HEK293 (cell line): ENCODE measurements around the gene STX2.

Experiments
- CTCF ChIA-PET: fragments of 350-600 bp; formaldehyde crosslinking; extraction: SDS; loops from one replicate; lab custom pipeline; 2021; ENCODE audit warnings: antibody characterized with exemption; lab: Yijun Ruan, JAX
- POLR2A ChIA-PET: fragments of 300-600 bp; formaldehyde crosslinking; extraction: SDS; loops from one replicate; lab custom pipeline; 2020; ENCODE audit warnings: antibody characterized with exemption, inconsistent platforms; lab: Yijun Ruan, JAX
- H3K27ac ChIP-seq: fragments of 200-500 bp; sonication (Bioruptor generic); 2 replicates; pipeline ENCODE4 v1.5.1; 2014; ENCODE audit warnings: low read depth, low read length, control low read depth, inconsistent platforms; ENCODE audit errors: extremely low read depth
- H3K36me3 ChIP-seq, 2 experiments: fragments of 200-500 bp in 1 of 2; sonication (Bioruptor generic) in 1 of 2; 1 replicate in 1 of 2; 2 replicates in 1 of 2; pipeline ENCODE4 v1.5.1; 2014 to 2017; ENCODE audit warnings: inconsistent platforms in 2 of 2, low read length in 2 of 2; ENCODE audit not compliant: control insufficient read depth in 2 of 2, insufficient read depth in 1 of 2
- H3K4me1 ChIP-seq: fragments of 200-500 bp; sonication (Bioruptor generic); 2 replicates; pipeline ENCODE4 v1.5.1; 2014; ENCODE audit warnings: mild to moderate bottlenecking, low read length, inconsistent platforms; ENCODE audit not compliant: control insufficient read depth, insufficient read depth
- H3K4me3 ChIP-seq: 2 replicates; pipeline ENCODE4 v1.5.1; 2011; ENCODE audit warnings: low read depth, mild to moderate bottlenecking, control low read depth, low read length, moderate library complexity
- H3K9me3 ChIP-seq: fragments of 200-500 bp; sonication (Bioruptor generic); 2 replicates; pipeline ENCODE4 v1.5.1; 2014; ENCODE audit warnings: low read depth, low read length, inconsistent platforms; ENCODE audit not compliant: control insufficient read depth, insufficient read depth
- ATF2 ChIP-seq: fragments of 450-650 bp; formaldehyde crosslinking; IDR thresholded peaks from 2 replicates; pipeline ENCODE4 v1.5.1; 2016; ENCODE audit warnings: missing biosample characterization, missing genetic modification characterization, low read depth
- BCL6B ChIP-seq: fragments of 450-650 bp; formaldehyde crosslinking; IDR thresholded peaks from 2 replicates; pipeline ENCODE4 v1.5.1; 2017; ENCODE audit warnings: missing biosample characterization, missing genetic modification characterization
- KLF10 ChIP-seq: fragments of 450-650 bp; IDR thresholded peaks from 2 replicates; pipeline ENCODE4 v1.5.1; 2018; ENCODE audit warnings: missing biosample characterization, mild to moderate bottlenecking, missing genetic modification characterization
- SCRT2 ChIP-seq: fragments of 450-650 bp; formaldehyde crosslinking; IDR thresholded peaks from 2 replicates; pipeline ENCODE4 v1.5.1; 2016; ENCODE audit warnings: missing biosample characterization, missing genetic modification characterization
- TRIM28 ChIP-seq: IDR thresholded peaks from 2 replicates; pipeline ENCODE4 v1.6.1; 2011; ENCODE audit warnings: low read length, control low read depth, borderline replicate concordance
- YY2 ChIP-seq: fragments of 450-650 bp; formaldehyde crosslinking; IDR thresholded peaks from 2 replicates; pipeline ENCODE4 v1.5.1; 2016; ENCODE audit warnings: missing biosample characterization, missing genetic modification characterization
- ZBTB48 ChIP-seq: fragments of 450-650 bp; formaldehyde crosslinking; IDR thresholded peaks from 2 replicates; pipeline ENCODE4 v1.5.1; 2016; ENCODE audit warnings: missing biosample characterization, missing genetic modification characterization
- ZFP69B ChIP-seq: fragments of 450-650 bp; formaldehyde crosslinking; IDR thresholded peaks from 2 replicates; pipeline ENCODE4 v1.5.1; 2016; ENCODE audit warnings: missing biosample characterization, missing genetic modification characterization
- ZIC2 ChIP-seq: fragments of 450-650 bp; formaldehyde crosslinking; IDR thresholded peaks from 2 replicates; pipeline ENCODE4 v1.5.1; 2016; ENCODE audit warnings: missing biosample characterization, missing genetic modification characterization
- ZNF121 ChIP-seq: fragments of 450-650 bp; formaldehyde crosslinking; IDR thresholded peaks from 2 replicates; pipeline ENCODE4 v1.5.1; 2016; ENCODE audit warnings: missing biosample characterization, missing genetic modification characterization
- ZNF274 ChIP-seq, 2 experiments: fragments of 200-500 bp in 1 of 2; fragments of 450-650 bp in 1 of 2; sonication (Bioruptor generic) in 1 of 2; formaldehyde crosslinking in 1 of 2; IDR thresholded peaks; 2 replicates each; pipeline versions ENCODE4 v1.5.1 to v1.6.1; 2014 to 2016; ENCODE audit warnings: borderline replicate concordance in 1 of 2, inconsistent platforms in 1 of 2, low read length in 1 of 2, missing biosample characterization in 1 of 2, missing genetic modification characterization in 1 of 2
- ZNF473 ChIP-seq: fragments of 450-650 bp; formaldehyde crosslinking; IDR thresholded peaks from 2 replicates; pipeline ENCODE4 v1.5.1; 2017; ENCODE audit warnings: missing biosample characterization, missing genetic modification characterization
- ZNF521 ChIP-seq: fragments of 450-650 bp; formaldehyde crosslinking; IDR thresholded peaks from 2 replicates; pipeline ENCODE4 v1.5.1; 2017; ENCODE audit warnings: missing biosample characterization, mild to moderate bottlenecking, missing genetic modification characterization
- ZNF624 ChIP-seq: fragments of 450-650 bp; formaldehyde crosslinking; IDR thresholded peaks from 2 replicates; pipeline ENCODE4 v1.5.1; 2017; ENCODE audit warnings: missing biosample characterization, missing genetic modification characterization
- ZNF654 ChIP-seq: fragments of 450-650 bp; formaldehyde crosslinking; IDR thresholded peaks from 2 replicates; pipeline ENCODE4 v1.5.1; 2016; ENCODE audit warnings: low read depth, missing biosample characterization, missing genetic modification characterization
- ZNF660 ChIP-seq: fragments of 450-650 bp; IDR thresholded peaks from 2 replicates; pipeline ENCODE4 v1.5.1; 2018; ENCODE audit warnings: missing biosample characterization, mild to moderate bottlenecking, missing genetic modification characterization
- ZNF843 ChIP-seq: fragments of 450-650 bp; formaldehyde crosslinking; IDR thresholded peaks from 2 replicates; pipeline ENCODE4 v1.5.1; 2016; ENCODE audit warnings: missing biosample characterization, missing genetic modification characterization
- ZSCAN4 ChIP-seq: fragments of 450-650 bp; formaldehyde crosslinking; IDR thresholded peaks from 2 replicates; pipeline ENCODE4 v1.5.1; 2017; ENCODE audit warnings: missing biosample characterization, missing genetic modification characterization
- ZXDB ChIP-seq: fragments of 450-650 bp; formaldehyde crosslinking; IDR thresholded peaks from 2 replicates; pipeline ENCODE4 v1.5.1; 2016; ENCODE audit warnings: missing biosample characterization, missing genetic modification characterization
- TF ChIP-seq, protein P1 (sequence below): fragments of 450-650 bp; formaldehyde crosslinking; IDR thresholded peaks from 2 replicates; pipeline ENCODE4 v1.5.1; 2017; ENCODE audit warnings: missing biosample characterization, missing genetic modification characterization

The STX2 gene

DNA sequence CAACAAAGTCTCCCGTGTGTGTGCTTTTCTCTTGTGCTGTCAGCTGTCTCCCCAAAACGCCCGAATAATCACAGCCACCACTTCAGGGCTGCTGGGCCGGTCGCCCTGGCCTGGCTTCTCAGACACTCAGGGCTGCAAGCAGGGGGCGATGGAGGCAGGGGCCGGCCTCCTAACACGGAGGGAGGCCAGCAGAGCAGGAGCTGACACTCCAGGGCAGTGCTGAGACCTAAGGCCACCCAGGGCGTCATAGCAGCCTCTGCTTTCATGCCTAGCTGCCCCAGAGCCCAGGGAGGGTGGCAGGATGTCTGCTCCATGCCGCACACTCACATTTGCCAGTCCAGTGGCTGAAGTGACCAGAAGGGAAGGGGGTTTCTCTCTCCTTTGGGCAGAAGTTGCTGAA lies 25.6 kb downstream of the STX2 start:
- POLR2A ChIA-PET: no interaction called here
- Histone ChIP-seq H3K9me3 (no peaks in the 10 kb centered on the region), H3K4me3 (no peak overlapping the region), H3K36me3 (peaks cover 0 to 43% of the 10 kb centered on the region in 2 experiments; a peak in 2 of 3 replicates), H3K27ac (no peak overlapping the region), H3K4me1 (no peaks in the 10 kb centered on the region)
- TF ChIP-seq ZIC2 (tag by site-specific recombination): peak; percentile 28; the same call in 1 of the 2 replicates
- TF ChIP-seq TRIM28: no peak
- CTCF ChIA-PET: interaction anchor here (0.6 to 0.9 kb wide), 2 partner anchors 9 to 13 kb away, joined by 3 to 4 read pairs; no protein-coding TSS in a partner anchor

- CTCF ChIA-PET: no interaction called here
- no peak overlapping the region for H3K4me3 ChIP-seq
- no peaks in the 10 kb centered on the region for H3K9me3 ChIP-seq
- TF ChIP-seq SCRT2 (no peak), ZNF624 (tag by site-specific recombination) (no peak), ZNF473 (no peak), ZNF121 (peak; percentile 67; the same call in 1 of the 2 replicates), YY2 (no peak)
- TF ChIP-seq, all 188 proteins: peak for 1
- POLR2A ChIA-PET: no interaction called here
- Histone ChIP-seq H3K4me1 (no peaks in the 10 kb centered on the region), H3K36me3 (peaks cover 0 to 73% of the 10 kb centered on the region in 2 experiments; a peak in 2 of 3 replicates), H3K27ac (no peak overlapping the region)
Measured at GRCh38 chr12:130809791-130810190, 29.3 kb downstream of the STX2 start.

- ChIA-PET POLR2A (no interaction called here), CTCF (no interaction called here)
- no peak overlapping the region for H3K27ac ChIP-seq
- no peak overlapping the region for H3K4me3 ChIP-seq
- H3K36me3 ChIP-seq: peaks cover 10 to 73% of the 10 kb centered on the region in 2 experiments; a peak in 2 of 3 replicates
- TF ChIP-seq ATF2 (tag by site-specific recombination) (no peak), ZFP69B (tag by site-specific recombination) (no peak), ZXDB (tag by site-specific recombination) (no peak), ZNF274 (IDR thresholded peaks at IDR 0.05; ENCODE audit: low read length) (no peak), ZNF274 (tag by site-specific recombination; IDR thresholded peaks at IDR 0.05; ENCODE audit: borderline replicate concordance) (no peak), KLF10 (no peak), ZNF843 (tag by site-specific recombination) (no peak), ZNF660 (tag by site-specific recombination) (no peak), TRIM28 (no peak), ZSCAN4 (no peak), BCL6B (no peak), ZNF521 (tag by site-specific recombination) (no peak), ZBTB48 (tag by site-specific recombination) (no peak), ZNF654 (tag by site-specific recombination) (no peak)
- TF ChIP-seq, protein P1, sequence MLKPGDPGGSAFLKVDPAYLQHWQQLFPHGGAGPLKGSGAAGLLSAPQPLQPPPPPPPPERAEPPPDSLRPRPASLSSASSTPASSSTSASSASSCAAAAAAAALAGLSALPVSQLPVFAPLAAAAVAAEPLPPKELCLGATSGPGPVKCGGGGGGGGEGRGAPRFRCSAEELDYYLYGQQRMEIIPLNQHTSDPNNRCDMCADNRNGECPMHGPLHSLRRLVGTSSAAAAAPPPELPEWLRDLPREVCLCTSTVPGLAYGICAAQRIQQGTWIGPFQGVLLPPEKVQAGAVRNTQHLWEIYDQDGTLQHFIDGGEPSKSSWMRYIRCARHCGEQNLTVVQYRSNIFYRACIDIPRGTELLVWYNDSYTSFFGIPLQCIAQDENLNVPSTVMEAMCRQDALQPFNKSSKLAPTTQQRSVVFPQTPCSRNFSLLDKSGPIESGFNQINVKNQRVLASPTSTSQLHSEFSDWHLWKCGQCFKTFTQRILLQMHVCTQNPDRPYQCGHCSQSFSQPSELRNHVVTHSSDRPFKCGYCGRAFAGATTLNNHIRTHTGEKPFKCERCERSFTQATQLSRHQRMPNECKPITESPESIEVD: no peak
- no peaks in the 10 kb centered on the region for H3K4me1 ChIP-seq
- H3K9me3 ChIP-seq: no peaks in the 10 kb centered on the region
Measured at GRCh38 chr12:130807309-130807708, 31.7 kb downstream of the STX2 start.
